CD4-positive, alpha-beta T cell treated with Interleukin-10 for 1 hour (primary cell): Measurements from ENCODE around the gene OTULIN.

ENCODE experiments used
- DNase-seq: peaks from one replicate; pipeline ENCODE4 v3.0.0-alpha.2; 2020

The OTULIN gene

GRCh38 chr5:14744296-14745187, 80.0 kb downstream of the OTULIN start:
- DNase-seq: no peak

- no peak for DNase-seq
Measured at GRCh38 chr5:14745188-14745563, 80.7 kb downstream of the OTULIN start.

GRCh38 chr5:14745753-14746152, 81.2 kb downstream of the OTULIN start:
- DNase-seq: peak; percentile 37

- DNase-seq: no peak
Measured at GRCh38 chr5:14748180-14748900, 83.8 kb downstream of the OTULIN start.
